GM12878 (cell line): ENCODE data around the gene MAPKBP1. TPM values are rescaled to one million over a fixed set of nuclear protein-coding genes. Genes with fewer than 3 reads are reported as not detected.

Source experiments
- BMI1 ChIP-seq: fragments of 450-650 bp; IDR thresholded peaks from 2 replicates; pipeline ENCODE4 v1.6.1; 2016; ENCODE audit warnings: mild to moderate bottlenecking, moderate library complexity, borderline replicate concordance
- BRCA1 ChIP-seq: IDR thresholded peaks from 2 replicates; pipeline ENCODE4 v1.6.1; 2011; ENCODE audit warnings: low read depth, low read length, improper control_type of control experiment
- CEBPB ChIP-seq, 2 experiments: fragments of 150-350 bp in 1 of 2; IDR thresholded peaks; 2 replicates each; pipeline ENCODE4 v1.6.1; 2012 to 2014; ENCODE audit warnings: low read depth in 2 of 2, low read length in 2 of 2, borderline replicate concordance in 1 of 2, inconsistent platforms in 1 of 2
- EP300 ChIP-seq, 2 experiments: fragments of 150-350 bp in 1 of 2; IDR thresholded peaks; 2 replicates each; pipeline ENCODE4 v1.6.1; 2011 to 2012; ENCODE audit warnings: low read depth in 2 of 2, low read length in 2 of 2, borderline replicate concordance in 1 of 2, improper control_type of control experiment in 1 of 2, inconsistent platforms in 1 of 2; ENCODE audit not compliant: control insufficient read depth in 1 of 2
- GABPA ChIP-seq: IDR thresholded peaks from 2 replicates; pipeline ENCODE4 v1.6.1; 2014; ENCODE audit warnings: antibody characterized with exemption, low read depth, mild to moderate bottlenecking, inconsistent platforms
- HDGF ChIP-seq: fragments of 450-650 bp; IDR thresholded peaks from 2 replicates; pipeline ENCODE4 v1.6.1; 2016; ENCODE audit warnings: antibody characterized with exemption
- MTA2 ChIP-seq: fragments of 450-650 bp; IDR thresholded peaks from 2 replicates; pipeline ENCODE4 v1.6.1; 2016; ENCODE audit warnings: low read depth, mild to moderate bottlenecking, moderate library complexity
- PAX5 ChIP-seq: IDR thresholded peaks from 2 replicates; pipeline ENCODE4 v1.6.1; 2011; ENCODE audit warnings: low read depth, low read length, borderline replicate concordance
- POLR2AphosphoS2 ChIP-seq: IDR thresholded peaks from 2 replicates; pipeline ENCODE4 v1.6.1; 2011; ENCODE audit warnings: low read depth, mild to moderate bottlenecking, low read length, improper control_type of control experiment, moderate library complexity
- RBBP5 ChIP-seq: fragments of 200-600 bp; sonication (generic); conservative IDR thresholded peaks from 2 replicates; pipeline ENCODE4 v1.6.1; 2016
- SRF ChIP-seq, 2 experiments: IDR thresholded peaks; 2 replicates each; pipeline ENCODE4 v1.6.1; 2011; ENCODE audit warnings: low read depth in 2 of 2, low read length in 2 of 2, mild to moderate bottlenecking in 1 of 2, moderate library complexity in 1 of 2
- TAF1 ChIP-seq: IDR thresholded peaks from 2 replicates; pipeline ENCODE4 v1.6.1; 2011; ENCODE audit warnings: mild to moderate bottlenecking, low read depth, low read length, borderline replicate concordance
- TCF12 ChIP-seq: IDR thresholded peaks from 2 replicates; pipeline ENCODE4 v1.6.1; 2011; ENCODE audit warnings: low read depth, mild to moderate bottlenecking, low read length
- ZNF274 ChIP-seq: IDR thresholded peaks from one replicate; pipeline ENCODE4 v1.8.0; 2011; ENCODE audit not compliant: insufficient read length, insufficient read depth
- ZNF592 ChIP-seq: fragments of 450-650 bp; IDR thresholded peaks from 2 replicates; pipeline ENCODE4 v1.6.1; 2017; ENCODE audit warnings: mild to moderate bottlenecking, moderate library complexity
- polyA plus RNA-seq, 11 experiments: library from polyadenylated mRNA; depleted of rRNA in 4 of 11; unstranded in 6 of 11; stranded (reverse) in 5 of 11; fragments of >200 nt; fragmentation: Nextera tagmentation in 4 of 11; fragmentation: Illumina TruSeq in 1 of 11; extraction: Ambion mirVana in 4 of 11; extraction: Trizol in 1 of 11; gene quantifications; 1 replicate in 1 of 11; 2 replicates in 10 of 11; pipeline versions ENCODE4 v1.2.1 to v1.2.3, GENCODE V29; 2011 to 2016; ENCODE audit warnings: inconsistent platforms in 2 of 11, missing spikeins in 2 of 11, low read depth in 1 of 11
- total RNA-seq, 4 experiments: library from RNA; depleted of rRNA in 3 of 4; stranded (reverse); fragments of >200 nt in 3 of 4; fragmentation: Illumina TruSeq in 1 of 4; extraction: Trizol in 1 of 4; gene quantifications; 2 replicates each; pipeline versions ENCODE4 v1.2.1 to v1.2.3, GENCODE V29; 2013 to 2021
- TF ChIP-seq, protein P1 (sequence below): fragments of 450-650 bp; IDR thresholded peaks from 2 replicates; pipeline ENCODE4 v1.6.1; 2017; ENCODE audit warnings: borderline replicate concordance
- TF ChIP-seq, protein P2 (sequence below): fragments of 450-650 bp; IDR thresholded peaks from 2 replicates; pipeline ENCODE4 v1.6.1; 2017; ENCODE audit warnings: low read depth, mild to moderate bottlenecking, moderate library complexity
- TF ChIP-seq, protein P3 (sequence below): fragments of 450-650 bp; IDR thresholded peaks from 2 replicates; pipeline ENCODE4 v1.6.1; 2014; ENCODE audit warnings: mild to moderate bottlenecking
- TF ChIP-seq, protein P4 (sequence below): IDR thresholded peaks from 2 replicates; pipeline ENCODE4 v1.6.1; 2012; ENCODE audit warnings: low read depth, low read length, improper control_type of control experiment

The MAPKBP1 gene
- total and polyA plus RNA-seq, 10 of the 15 experiments (the other 5 are each of a cell fraction or from before 2014, with no cell fraction given) = 0.44 to 19.0 (median 7.3) TPM

DNA sequence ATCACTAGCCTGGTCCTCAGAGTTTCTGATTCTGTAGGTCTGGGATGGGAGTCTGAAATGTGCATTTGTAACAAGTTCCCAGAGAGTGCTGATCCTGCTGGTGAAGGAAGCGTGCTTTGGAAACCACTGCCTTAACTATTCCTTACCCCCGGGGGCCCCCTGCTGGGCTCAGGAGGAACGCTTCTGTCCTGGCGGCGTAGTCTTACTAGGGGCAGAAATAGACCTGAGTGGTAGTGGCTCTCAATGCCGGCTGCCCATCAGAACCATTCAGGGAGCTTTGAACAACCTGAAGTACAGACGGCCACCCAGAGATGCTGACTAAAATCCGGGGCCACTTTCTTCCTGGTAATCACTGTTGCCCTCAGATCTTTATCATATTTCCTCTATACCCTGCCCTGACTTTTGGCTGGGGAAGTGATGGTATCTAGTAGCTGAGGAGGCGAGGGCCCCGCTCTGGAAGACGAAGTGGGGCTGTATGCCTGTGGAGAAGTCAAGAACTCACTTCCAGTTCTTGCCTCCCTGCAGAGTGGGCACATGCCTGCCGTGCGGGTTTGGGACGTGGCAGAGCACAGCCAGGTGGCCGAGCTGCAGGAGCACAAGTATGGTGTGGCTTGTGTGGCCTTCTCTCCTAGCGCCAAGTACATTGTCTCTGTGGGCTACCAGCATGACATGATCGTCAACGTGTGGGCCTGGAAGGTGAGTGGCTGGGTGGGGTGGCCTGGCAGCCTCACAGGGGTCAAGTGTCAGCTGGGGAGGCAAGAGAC lies 37.3 kb downstream of the MAPKBP1 start (continued):
- TF ChIP-seq, protein P1, sequence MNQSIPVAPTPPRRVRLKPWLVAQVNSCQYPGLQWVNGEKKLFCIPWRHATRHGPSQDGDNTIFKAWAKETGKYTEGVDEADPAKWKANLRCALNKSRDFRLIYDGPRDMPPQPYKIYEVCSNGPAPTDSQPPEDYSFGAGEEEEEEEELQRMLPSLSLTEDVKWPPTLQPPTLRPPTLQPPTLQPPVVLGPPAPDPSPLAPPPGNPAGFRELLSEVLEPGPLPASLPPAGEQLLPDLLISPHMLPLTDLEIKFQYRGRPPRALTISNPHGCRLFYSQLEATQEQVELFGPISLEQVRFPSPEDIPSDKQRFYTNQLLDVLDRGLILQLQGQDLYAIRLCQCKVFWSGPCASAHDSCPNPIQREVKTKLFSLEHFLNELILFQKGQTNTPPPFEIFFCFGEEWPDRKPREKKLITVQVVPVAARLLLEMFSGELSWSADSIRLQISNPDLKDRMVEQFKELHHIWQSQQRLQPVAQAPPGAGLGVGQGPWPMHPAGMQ = no peak
- no peak for TF ChIP-seq PAX5
- TF ChIP-seq, protein P2, sequence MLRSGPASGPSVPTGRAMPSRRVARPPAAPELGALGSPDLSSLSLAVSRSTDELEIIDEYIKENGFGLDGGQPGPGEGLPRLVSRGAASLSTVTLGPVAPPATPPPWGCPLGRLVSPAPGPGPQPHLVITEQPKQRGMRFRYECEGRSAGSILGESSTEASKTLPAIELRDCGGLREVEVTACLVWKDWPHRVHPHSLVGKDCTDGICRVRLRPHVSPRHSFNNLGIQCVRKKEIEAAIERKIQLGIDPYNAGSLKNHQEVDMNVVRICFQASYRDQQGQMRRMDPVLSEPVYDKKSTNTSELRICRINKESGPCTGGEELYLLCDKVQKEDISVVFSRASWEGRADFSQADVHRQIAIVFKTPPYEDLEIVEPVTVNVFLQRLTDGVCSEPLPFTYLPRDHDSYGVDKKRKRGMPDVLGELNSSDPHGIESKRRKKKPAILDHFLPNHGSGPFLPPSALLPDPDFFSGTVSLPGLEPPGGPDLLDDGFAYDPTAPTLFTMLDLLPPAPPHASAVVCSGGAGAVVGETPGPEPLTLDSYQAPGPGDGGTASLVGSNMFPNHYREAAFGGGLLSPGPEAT = no peak
- peak; percentile 62; the same call in 1 of the 2 replicates for TF ChIP-seq ZNF592
- TF ChIP-seq EP300 (IDR thresholded peaks at IDR 0.05; ENCODE audit: borderline replicate concordance in 1 of 2, control insufficient read depth in 1 of 2, low read depth in 2 of 2, low read length in 2 of 2) = no peak
- TF ChIP-seq HDGF = no peak
- no peak for TF ChIP-seq TCF12
- TF ChIP-seq MTA2 = no peak
- TF ChIP-seq CEBPB (IDR thresholded peaks at IDR 0.05; ENCODE audit: borderline replicate concordance in 1 of 2, low read depth in 2 of 2, low read length in 2 of 2) = no peak
- no peak for TF ChIP-seq BRCA1
- no peak for TF ChIP-seq BMI1
- no peak for TF ChIP-seq TAF1
- TF ChIP-seq ZNF274 = no peak
- TF ChIP-seq, protein P3, sequence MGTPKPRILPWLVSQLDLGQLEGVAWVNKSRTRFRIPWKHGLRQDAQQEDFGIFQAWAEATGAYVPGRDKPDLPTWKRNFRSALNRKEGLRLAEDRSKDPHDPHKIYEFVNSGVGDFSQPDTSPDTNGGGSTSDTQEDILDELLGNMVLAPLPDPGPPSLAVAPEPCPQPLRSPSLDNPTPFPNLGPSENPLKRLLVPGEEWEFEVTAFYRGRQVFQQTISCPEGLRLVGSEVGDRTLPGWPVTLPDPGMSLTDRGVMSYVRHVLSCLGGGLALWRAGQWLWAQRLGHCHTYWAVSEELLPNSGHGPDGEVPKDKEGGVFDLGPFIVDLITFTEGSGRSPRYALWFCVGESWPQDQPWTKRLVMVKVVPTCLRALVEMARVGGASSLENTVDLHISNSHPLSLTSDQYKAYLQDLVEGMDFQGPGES = no peak
- TF ChIP-seq GABPA = no peak
- TF ChIP-seq RBBP5 = no peak
- no peak for TF ChIP-seq SRF (IDR thresholded peaks at IDR 0.05; ENCODE audit: low read depth in 2 of 2, low read length in 2 of 2)
- TF ChIP-seq, protein P4, sequence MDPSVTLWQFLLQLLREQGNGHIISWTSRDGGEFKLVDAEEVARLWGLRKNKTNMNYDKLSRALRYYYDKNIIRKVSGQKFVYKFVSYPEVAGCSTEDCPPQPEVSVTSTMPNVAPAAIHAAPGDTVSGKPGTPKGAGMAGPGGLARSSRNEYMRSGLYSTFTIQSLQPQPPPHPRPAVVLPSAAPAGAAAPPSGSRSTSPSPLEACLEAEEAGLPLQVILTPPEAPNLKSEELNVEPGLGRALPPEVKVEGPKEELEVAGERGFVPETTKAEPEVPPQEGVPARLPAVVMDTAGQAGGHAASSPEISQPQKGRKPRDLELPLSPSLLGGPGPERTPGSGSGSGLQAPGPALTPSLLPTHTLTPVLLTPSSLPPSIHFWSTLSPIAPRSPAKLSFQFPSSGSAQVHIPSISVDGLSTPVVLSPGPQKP = no peak
- TF ChIP-seq POLR2AphosphoS2 = no peak
